SK-N-SH treated with all-trans-retinoic acid at 6 μM for 48 hours (cell line): Measurements from ENCODE around the gene ABI3.

ENCODE experiments used
- ATAC-seq: fragments of 200-7000 bp; cut with Tn5 transposase; 3 replicates; pipeline ENCODE4 v1.9.1; 2020; ENCODE audit warnings: mild to moderate bottlenecking, moderate library complexity
- ARNTL ChIP-seq: fragments of 450-650 bp; formaldehyde crosslinking; IDR thresholded peaks from 2 replicates; pipeline ENCODE4 v1.5.0; 2020; ENCODE audit warnings: low read depth, mild to moderate bottlenecking, moderate library complexity, borderline replicate concordance
- BACH2 ChIP-seq: fragments of 250-450 bp; sonication (Bioruptor Pico); IDR thresholded peaks from 2 replicates; pipeline ENCODE4 v1.9.0; 2021; ENCODE audit warnings: mild to moderate bottlenecking, borderline replicate concordance
- ESRRG ChIP-seq: fragments of 250-450 bp; sonication (Bioruptor Pico); IDR thresholded peaks from 2 replicates; pipeline ENCODE4 v1.6.1; 2021; ENCODE audit warnings: mild to moderate bottlenecking
- GLIS3 ChIP-seq: fragments of 250-450 bp; sonication (Bioruptor Pico); IDR thresholded peaks from 2 replicates; pipeline ENCODE4 v1.5.0; 2020; ENCODE audit warnings: mild to moderate bottlenecking, moderate library complexity
- ISL1 ChIP-seq: fragments of 250-450 bp; sonication (Bioruptor Pico); IDR thresholded peaks from 2 replicates; pipeline ENCODE4 v2.1.2; 2022; ENCODE audit warnings: mild to moderate bottlenecking, moderate library complexity
- OSR1 ChIP-seq: fragments of 250-450 bp; sonication (Bioruptor Pico); IDR thresholded peaks from 2 replicates; pipeline ENCODE4 v1.8.0; 2022; ENCODE audit warnings: moderate library complexity, mild to moderate bottlenecking, inconsistent platforms
- PPARA ChIP-seq: fragments of 250-450 bp; sonication (Bioruptor Pico); IDR thresholded peaks from 2 replicates; pipeline ENCODE4 v1.5.0; 2020; ENCODE audit warnings: mild to moderate bottlenecking, borderline replicate concordance
- RARB ChIP-seq: fragments of 250-450 bp; sonication (Bioruptor Pico); IDR thresholded peaks from 2 replicates; pipeline ENCODE4 v1.8.0; 2021; ENCODE audit warnings: mild to moderate bottlenecking, moderate library complexity
- SNAI2 ChIP-seq: fragments of 250-450 bp; sonication (Bioruptor Pico); IDR thresholded peaks from 2 replicates; pipeline ENCODE4 v1.5.0; 2020; ENCODE audit warnings: mild to moderate bottlenecking, moderate library complexity
- TCF4 ChIP-seq: fragments of 250-450 bp; sonication (Bioruptor Pico); IDR thresholded peaks from 2 replicates; pipeline ENCODE4 v1.8.0; 2021; ENCODE audit warnings: mild to moderate bottlenecking, moderate library complexity, borderline replicate concordance
- TOX ChIP-seq: fragments of 250-450 bp; sonication (Bioruptor Pico); IDR thresholded peaks from 2 replicates; pipeline ENCODE4 v1.8.0; 2021; ENCODE audit warnings: mild to moderate bottlenecking, moderate library complexity, borderline replicate concordance
- ZC3H10 ChIP-seq: fragments of 250-450 bp; sonication (Bioruptor Pico); IDR thresholded peaks from 2 replicates; pipeline ENCODE4 v1.5.1; 2021; ENCODE audit warnings: mild to moderate bottlenecking, moderate library complexity
- ZFP3 ChIP-seq: fragments of 250-450 bp; sonication (Bioruptor Pico); IDR thresholded peaks from 2 replicates; pipeline ENCODE4 v1.5.0; 2020; ENCODE audit warnings: mild to moderate bottlenecking, moderate library complexity
- ZFP30 ChIP-seq: fragments of 450-650 bp; formaldehyde crosslinking; IDR thresholded peaks from 2 replicates; pipeline ENCODE4 v1.5.0; 2022; ENCODE audit warnings: mild to moderate bottlenecking, moderate library complexity
- ZNF565 ChIP-seq: fragments of 450-650 bp; formaldehyde crosslinking; conservative IDR thresholded peaks from 2 replicates; pipeline ENCODE4 v1.5.0; 2020; ENCODE audit warnings: low read depth, mild to moderate bottlenecking, moderate library complexity
- ZNF70 ChIP-seq: fragments of 450-650 bp; formaldehyde crosslinking; IDR thresholded peaks from 2 replicates; pipeline ENCODE4 v1.5.0; 2020; ENCODE audit warnings: mild to moderate bottlenecking, moderate library complexity
- ZNF8 ChIP-seq: fragments of 450-650 bp; formaldehyde crosslinking; IDR thresholded peaks from 2 replicates; pipeline ENCODE4 v1.5.0; 2020; ENCODE audit warnings: mild to moderate bottlenecking, moderate library complexity
- TF ChIP-seq, protein P1 (sequence below): fragments of 250-450 bp; sonication (Bioruptor Pico); IDR thresholded peaks from 2 replicates; pipeline ENCODE4 v1.5.0; 2020; ENCODE audit warnings: mild to moderate bottlenecking, moderate library complexity
- TF ChIP-seq, protein P2 (sequence below): fragments of 250-450 bp; sonication (Bioruptor Pico); IDR thresholded peaks from 2 replicates; pipeline ENCODE4 v1.5.1; 2020; ENCODE audit warnings: low read depth, mild to moderate bottlenecking, moderate library complexity
- TF ChIP-seq, protein P3 (sequence below): fragments of 250-450 bp; sonication (Bioruptor Pico); IDR thresholded peaks from 2 replicates; pipeline ENCODE4 v1.8.0; 2020; ENCODE audit warnings: mild to moderate bottlenecking, moderate library complexity, borderline replicate concordance
- TF ChIP-seq, protein P4 (sequence below): fragments of 250-450 bp; sonication (Bioruptor Pico); IDR thresholded peaks from 2 replicates; pipeline ENCODE4 v1.8.0; 2021; ENCODE audit warnings: low read depth, mild to moderate bottlenecking, moderate library complexity, borderline replicate concordance

Gene ABI3

DNA sequence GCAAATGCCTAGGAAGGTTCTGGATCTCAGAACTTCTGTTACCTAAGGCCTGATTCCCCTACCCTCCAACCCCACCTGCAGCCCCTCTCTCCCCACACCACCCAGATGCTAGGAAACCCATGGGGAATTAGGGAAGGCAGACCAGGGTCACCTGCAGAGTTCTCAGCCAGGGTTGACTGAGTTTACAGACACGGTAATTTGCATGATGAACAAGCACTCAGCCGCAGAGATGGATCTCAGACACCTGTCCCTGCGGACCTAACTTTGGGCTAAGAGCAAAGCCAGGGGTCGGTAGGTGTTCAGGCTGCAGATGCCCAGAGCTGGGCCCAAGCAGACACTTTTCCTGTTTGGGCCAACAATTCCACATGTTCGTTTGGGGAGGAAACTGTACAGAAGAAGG lies 2.9 kb downstream of the ABI3 start:
- no peak for ATAC-seq
- TF ChIP-seq TOX (no peak), OSR1 (CRISPR knock-in tag) (no peak), ZC3H10 (CRISPR knock-in tag) (no peak), SNAI2 (CRISPR knock-in tag) (no peak), ZNF70 (no peak), ESRRG (CRISPR knock-in tag) (no peak), TCF4 (CRISPR knock-in tag) (no peak), ZFP30 (CRISPR knock-in tag) (no peak), BACH2 (CRISPR knock-in tag) (no peak), GLIS3 (no peak), ZNF8 (no peak), ZFP3 (CRISPR knock-in tag) (no peak), ARNTL (no peak), RARB (CRISPR knock-in tag) (no peak)
- TF ChIP-seq, protein P1, sequence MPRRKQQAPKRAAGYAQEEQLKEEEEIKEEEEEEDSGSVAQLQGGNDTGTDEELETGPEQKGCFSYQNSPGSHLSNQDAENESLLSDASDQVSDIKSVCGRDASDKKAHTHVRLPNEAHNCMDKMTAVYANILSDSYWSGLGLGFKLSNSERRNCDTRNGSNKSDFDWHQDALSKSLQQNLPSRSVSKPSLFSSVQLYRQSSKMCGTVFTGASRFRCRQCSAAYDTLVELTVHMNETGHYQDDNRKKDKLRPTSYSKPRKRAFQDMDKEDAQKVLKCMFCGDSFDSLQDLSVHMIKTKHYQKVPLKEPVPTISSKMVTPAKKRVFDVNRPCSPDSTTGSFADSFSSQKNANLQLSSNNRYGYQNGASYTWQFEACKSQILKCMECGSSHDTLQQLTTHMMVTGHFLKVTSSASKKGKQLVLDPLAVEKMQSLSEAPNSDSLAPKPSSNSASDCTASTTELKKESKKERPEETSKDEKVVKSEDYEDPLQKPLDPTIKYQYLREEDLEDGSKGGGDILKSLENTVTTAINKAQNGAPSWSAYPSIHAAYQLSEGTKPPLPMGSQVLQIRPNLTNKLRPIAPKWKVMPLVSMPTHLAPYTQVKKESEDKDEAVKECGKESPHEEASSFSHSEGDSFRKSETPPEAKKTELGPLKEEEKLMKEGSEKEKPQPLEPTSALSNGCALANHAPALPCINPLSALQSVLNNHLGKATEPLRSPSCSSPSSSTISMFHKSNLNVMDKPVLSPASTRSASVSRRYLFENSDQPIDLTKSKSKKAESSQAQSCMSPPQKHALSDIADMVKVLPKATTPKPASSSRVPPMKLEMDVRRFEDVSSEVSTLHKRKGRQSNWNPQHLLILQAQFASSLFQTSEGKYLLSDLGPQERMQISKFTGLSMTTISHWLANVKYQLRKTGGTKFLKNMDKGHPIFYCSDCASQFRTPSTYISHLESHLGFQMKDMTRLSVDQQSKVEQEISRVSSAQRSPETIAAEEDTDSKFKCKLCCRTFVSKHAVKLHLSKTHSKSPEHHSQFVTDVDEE (CRISPR knock-in tag) = no peak
- TF ChIP-seq, protein P2, sequence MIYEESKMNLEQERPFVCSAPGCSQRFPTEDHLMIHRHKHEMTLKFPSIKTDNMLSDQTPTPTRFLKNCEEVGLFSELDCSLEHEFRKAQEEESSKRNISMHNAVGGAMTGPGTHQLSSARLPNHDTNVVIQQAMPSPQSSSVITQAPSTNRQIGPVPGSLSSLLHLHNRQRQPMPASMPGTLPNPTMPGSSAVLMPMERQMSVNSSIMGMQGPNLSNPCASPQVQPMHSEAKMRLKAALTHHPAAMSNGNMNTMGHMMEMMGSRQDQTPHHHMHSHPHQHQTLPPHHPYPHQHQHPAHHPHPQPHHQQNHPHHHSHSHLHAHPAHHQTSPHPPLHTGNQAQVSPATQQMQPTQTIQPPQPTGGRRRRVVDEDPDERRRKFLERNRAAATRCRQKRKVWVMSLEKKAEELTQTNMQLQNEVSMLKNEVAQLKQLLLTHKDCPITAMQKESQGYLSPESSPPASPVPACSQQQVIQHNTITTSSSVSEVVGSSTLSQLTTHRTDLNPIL (CRISPR knock-in tag) = no peak

DNA sequence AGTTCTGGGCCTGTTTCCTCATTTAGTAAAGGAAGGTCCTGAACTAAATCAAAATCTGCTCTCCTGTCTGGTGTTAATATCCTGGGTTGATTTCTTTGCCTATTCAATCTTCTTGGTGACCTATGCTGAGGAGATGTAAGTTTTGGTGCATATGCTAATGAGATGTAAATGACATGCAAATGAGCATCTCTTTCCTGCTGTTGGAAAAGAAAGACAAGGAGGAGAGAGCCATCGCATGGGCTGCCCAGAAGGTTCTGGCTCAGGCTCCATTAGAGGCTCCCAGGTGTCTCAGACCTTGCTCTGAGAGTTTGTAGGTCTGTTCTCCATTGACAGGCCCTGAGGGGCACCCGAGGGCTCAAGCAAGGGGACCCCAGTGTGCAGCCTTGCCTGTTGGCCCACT lies 3.3 kb downstream of the ABI3 start:
- TF ChIP-seq PPARA (CRISPR knock-in tag) = no peak
- TF ChIP-seq, all 23 proteins: peak for 0

DNA sequence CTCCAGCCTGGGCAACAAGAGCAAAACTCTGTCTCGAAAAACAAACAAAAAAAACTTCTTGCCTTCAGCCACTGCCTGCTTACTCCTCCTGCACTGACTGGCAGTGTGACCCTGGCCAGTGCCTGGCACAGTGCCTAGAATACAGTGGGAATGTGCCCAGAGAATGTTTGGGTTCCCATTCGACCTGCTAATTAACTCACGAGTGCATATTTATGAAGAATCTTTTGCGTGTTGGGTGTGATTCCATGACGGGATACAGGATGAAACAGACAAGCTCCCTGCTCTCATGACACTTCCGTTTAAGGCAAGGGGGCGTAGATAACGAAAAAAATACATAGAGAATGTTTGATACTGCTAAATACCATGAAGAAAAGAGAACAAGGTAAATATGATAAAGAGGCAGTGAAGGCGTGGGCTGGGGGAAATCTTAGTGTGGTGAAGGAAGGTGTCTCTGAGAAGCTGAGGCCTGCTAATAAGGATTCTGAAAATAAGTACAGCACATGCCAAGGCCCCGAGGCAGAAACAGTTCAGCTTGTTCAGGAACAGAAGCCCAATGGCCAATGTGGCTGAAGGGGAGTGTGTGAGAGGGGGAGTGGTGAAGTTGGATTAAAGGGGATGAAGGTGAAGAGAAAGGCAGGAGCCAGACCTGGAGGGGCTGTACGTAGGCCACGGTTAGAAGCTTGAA lies 4.3 kb downstream of the ABI3 start:
- ATAC-seq = no peak
- TF ChIP-seq PPARA (CRISPR knock-in tag) (no peak), ZNF70 (no peak), ESRRG (CRISPR knock-in tag) (no peak), ZNF565 (no peak), ZFP3 (CRISPR knock-in tag) (no peak), ZC3H10 (CRISPR knock-in tag) (no peak)

More for the DNA sequence above, 3.3 kb downstream of the ABI3 start:
- no peak for ATAC-seq

DNA sequence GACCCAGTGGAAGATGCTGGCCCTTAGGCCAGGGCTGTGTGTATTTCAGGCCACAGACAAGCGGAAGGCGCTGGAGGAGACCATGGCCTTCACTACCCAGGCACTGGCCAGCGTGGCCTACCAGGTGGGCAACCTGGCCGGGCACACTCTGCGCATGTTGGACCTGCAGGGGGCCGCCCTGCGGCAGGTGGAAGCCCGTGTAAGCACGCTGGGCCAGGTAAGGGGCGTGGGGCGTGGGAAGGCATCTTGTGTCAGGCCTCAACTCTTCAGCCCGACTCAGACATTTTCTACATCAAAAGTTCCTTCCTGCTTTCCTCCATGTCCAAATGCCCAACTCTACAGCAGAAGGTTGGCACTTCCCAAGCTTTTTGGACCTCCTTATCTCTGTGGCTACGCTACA lies 6.0 kb downstream of the ABI3 start:
- TF ChIP-seq ZFP3 (CRISPR knock-in tag) (no peak), ZFP30 (CRISPR knock-in tag) (no peak), ISL1 (CRISPR knock-in tag) (no peak), GLIS3 (no peak)
- TF ChIP-seq, protein P3, sequence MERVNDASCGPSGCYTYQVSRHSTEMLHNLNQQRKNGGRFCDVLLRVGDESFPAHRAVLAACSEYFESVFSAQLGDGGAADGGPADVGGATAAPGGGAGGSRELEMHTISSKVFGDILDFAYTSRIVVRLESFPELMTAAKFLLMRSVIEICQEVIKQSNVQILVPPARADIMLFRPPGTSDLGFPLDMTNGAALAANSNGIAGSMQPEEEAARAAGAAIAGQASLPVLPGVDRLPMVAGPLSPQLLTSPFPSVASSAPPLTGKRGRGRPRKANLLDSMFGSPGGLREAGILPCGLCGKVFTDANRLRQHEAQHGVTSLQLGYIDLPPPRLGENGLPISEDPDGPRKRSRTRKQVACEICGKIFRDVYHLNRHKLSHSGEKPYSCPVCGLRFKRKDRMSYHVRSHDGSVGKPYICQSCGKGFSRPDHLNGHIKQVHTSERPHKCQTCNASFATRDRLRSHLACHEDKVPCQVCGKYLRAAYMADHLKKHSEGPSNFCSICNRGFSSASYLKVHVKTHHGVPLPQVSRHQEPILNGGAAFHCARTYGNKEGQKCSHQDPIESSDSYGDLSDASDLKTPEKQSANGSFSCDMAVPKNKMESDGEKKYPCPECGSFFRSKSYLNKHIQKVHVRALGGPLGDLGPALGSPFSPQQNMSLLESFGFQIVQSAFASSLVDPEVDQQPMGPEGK (CRISPR knock-in tag) = no peak
- TF ChIP-seq, protein P4, sequence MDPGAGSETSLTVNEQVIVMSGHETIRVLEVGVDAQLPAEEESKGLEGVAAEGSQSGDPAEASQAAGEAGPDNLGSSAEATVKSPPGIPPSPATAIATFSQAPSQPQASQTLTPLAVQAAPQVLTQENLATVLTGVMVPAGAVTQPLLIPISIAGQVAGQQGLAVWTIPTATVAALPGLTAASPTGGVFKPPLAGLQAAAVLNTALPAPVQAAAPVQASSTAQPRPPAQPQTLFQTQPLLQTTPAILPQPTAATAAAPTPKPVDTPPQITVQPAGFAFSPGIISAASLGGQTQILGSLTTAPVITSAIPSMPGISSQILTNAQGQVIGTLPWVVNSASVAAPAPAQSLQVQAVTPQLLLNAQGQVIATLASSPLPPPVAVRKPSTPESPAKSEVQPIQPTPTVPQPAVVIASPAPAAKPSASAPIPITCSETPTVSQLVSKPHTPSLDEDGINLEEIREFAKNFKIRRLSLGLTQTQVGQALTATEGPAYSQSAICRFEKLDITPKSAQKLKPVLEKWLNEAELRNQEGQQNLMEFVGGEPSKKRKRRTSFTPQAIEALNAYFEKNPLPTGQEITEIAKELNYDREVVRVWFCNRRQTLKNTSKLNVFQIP (CRISPR knock-in tag) = no peak
- ATAC-seq = no peak
